Ishikawa (cell line): ENCODE results near the gene DOCK1.

Experiments
- CEBPB ChIP-seq: IDR thresholded peaks from 2 replicates; pipeline ENCODE4 v1.6.1; 2012
- CREB1 ChIP-seq: IDR thresholded peaks from 2 replicates; pipeline ENCODE4 v1.6.1; 2012; ENCODE audit warnings: low read depth
- EGR1 ChIP-seq: IDR thresholded peaks from 2 replicates; pipeline ENCODE4 v1.6.1; 2012
- EP300 ChIP-seq: IDR thresholded peaks from 2 replicates; pipeline ENCODE4 v1.6.1; 2012; ENCODE audit warnings: borderline replicate concordance
- FOXM1 ChIP-seq: IDR thresholded peaks from 2 replicates; pipeline ENCODE4 v1.6.1; 2012; ENCODE audit warnings: low read depth, borderline replicate concordance
- NFIC ChIP-seq: IDR thresholded peaks from 2 replicates; pipeline ENCODE4 v1.6.1; 2012
- RAD21 ChIP-seq: IDR thresholded peaks from 2 replicates; pipeline ENCODE4 v1.6.1; 2012; ENCODE audit warnings: low read depth
- TAF1 ChIP-seq: IDR thresholded peaks from 2 replicates; pipeline ENCODE4 v1.6.1; 2012; ENCODE audit warnings: low read depth, mild to moderate bottlenecking
- TCF12 ChIP-seq: IDR thresholded peaks from 2 replicates; pipeline ENCODE4 v1.6.1; 2012; ENCODE audit warnings: low read depth
- TEAD4 ChIP-seq: IDR thresholded peaks from 2 replicates; pipeline ENCODE4 v1.6.1; 2012
- YY1 ChIP-seq: IDR thresholded peaks from 2 replicates; pipeline ENCODE4 v1.6.1; 2012; ENCODE audit warnings: low read depth
- ZBTB7A ChIP-seq: IDR thresholded peaks from 2 replicates; pipeline ENCODE4 v1.6.1; 2012; ENCODE audit warnings: low read depth
- TF ChIP-seq, protein P1 (sequence below): IDR thresholded peaks from 2 replicates; pipeline ENCODE4 v1.6.1; 2012
- TF ChIP-seq, protein P2 (sequence below): IDR thresholded peaks from 2 replicates; pipeline ENCODE4 v1.6.1; 2012
- TF ChIP-seq, protein P3 (sequence below): IDR thresholded peaks from 2 replicates; pipeline ENCODE4 v1.6.1; 2012; ENCODE audit warnings: low read depth, mild to moderate bottlenecking

DOCK1 gene

DNA sequence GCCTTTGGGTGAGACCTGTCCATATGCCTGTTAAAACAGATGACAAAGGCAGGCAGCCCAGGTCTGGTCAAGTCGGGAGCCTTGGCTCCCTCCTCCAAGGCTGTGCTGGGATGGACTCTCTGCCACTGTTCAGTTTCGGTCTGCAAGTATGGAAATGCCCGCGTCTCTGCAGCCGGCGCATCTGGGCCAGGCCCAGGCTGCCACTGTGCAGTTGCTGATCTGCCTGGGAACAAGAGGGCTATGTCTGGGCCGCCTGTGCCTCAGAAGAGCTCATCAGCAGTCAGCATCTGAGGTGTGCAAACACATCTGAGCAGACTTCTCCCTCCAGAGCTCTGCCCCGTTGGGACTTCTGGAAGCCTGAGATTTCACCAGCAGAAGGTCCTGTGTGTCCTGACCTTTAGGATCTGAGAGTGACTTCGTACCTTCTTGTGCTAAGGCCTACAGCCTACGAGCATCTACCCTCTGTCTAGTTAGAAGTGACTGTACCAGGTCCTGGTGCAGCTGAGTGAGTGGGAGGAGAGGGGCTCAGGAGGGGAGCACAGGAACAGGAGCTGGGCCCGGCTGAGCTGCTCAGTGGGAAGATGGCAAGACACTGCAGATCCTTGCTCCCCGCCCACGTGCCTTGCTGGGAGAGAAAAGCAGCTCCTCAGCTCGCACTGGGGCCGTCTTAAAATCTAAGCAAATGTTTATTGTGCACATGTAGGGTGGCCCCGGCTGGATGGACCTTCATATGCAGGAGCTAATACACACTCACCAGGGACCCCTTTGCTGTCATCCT, 50.9 kb downstream of the DOCK1 start:
- TF ChIP-seq CEBPB = no peak
- TF ChIP-seq, protein P1, sequence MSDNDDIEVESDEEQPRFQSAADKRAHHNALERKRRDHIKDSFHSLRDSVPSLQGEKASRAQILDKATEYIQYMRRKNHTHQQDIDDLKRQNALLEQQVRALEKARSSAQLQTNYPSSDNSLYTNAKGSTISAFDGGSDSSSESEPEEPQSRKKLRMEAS = no peak
- TF ChIP-seq EP300 = no peak
- TF ChIP-seq TCF12 = no peak
- no peak for TF ChIP-seq YY1

DNA sequence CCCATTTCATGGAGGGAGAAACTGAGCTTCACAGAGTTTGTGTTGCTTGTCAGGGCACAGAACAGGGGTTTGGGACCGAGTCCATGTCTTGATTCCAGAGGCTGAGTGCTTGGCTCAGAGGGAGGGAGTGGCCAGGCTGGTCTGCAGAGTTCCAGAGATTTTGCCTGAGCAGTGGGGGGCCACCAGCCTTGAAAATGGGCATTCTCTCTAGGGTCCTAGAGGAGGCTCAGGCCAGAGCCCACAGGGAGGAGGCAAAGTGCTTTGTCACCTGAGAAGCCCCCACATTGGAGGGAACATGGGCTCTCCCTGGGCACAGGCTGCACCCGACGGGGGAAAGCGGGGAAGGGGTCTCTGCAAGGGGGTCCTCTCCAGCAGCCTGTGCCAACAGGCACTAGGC, 51.5 kb downstream of the DOCK1 start:
- TF ChIP-seq FOXM1 (no peak), RAD21 (no peak), TAF1 (no peak)

DNA sequence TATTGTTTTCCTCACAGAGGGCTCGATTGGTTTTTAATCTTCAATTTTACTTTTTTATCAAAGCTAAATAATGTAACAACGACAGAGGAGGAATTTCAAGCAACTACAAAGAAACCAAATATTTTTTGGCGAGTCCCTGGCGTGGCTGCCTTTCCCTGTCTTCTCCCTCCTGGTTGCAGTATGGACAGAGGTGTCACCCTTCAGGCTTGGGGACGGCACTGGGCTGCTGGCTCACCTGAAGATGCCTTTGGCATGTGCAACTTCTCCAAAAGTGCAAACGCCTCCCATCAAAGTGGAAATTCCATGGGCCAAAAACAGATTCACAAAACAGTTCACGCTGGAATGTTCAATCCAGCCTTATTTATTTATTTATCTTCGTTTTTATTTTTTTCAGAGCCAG, 51.9 kb downstream of the DOCK1 start:
- no peak for TF ChIP-seq CEBPB

DNA sequence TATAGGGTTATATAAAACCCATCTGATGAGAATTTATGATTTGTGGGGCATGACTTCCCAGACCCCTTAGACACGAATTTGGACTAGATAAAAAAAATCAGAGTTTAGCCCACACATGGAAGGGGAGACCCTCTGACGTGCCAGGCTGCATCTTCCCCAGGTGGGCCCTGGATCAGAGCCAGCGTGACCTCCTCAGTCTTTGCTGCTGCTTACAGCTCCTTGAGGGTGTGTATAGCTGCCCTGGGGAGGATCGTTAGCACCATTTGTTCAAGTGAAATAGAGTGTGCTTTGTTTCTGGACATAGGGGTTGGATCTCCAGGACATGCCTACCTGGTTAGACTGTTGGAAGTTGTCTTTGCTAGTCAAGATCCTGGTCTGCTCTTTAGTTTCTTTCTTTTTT, 54.2 kb downstream of the DOCK1 start:
- TF ChIP-seq TEAD4 (no peak), EP300 (no peak)
- TF ChIP-seq, protein P2, sequence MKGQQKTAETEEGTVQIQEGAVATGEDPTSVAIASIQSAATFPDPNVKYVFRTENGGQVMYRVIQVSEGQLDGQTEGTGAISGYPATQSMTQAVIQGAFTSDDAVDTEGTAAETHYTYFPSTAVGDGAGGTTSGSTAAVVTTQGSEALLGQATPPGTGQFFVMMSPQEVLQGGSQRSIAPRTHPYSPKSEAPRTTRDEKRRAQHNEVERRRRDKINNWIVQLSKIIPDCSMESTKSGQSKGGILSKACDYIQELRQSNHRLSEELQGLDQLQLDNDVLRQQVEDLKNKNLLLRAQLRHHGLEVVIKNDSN = no peak

DNA sequence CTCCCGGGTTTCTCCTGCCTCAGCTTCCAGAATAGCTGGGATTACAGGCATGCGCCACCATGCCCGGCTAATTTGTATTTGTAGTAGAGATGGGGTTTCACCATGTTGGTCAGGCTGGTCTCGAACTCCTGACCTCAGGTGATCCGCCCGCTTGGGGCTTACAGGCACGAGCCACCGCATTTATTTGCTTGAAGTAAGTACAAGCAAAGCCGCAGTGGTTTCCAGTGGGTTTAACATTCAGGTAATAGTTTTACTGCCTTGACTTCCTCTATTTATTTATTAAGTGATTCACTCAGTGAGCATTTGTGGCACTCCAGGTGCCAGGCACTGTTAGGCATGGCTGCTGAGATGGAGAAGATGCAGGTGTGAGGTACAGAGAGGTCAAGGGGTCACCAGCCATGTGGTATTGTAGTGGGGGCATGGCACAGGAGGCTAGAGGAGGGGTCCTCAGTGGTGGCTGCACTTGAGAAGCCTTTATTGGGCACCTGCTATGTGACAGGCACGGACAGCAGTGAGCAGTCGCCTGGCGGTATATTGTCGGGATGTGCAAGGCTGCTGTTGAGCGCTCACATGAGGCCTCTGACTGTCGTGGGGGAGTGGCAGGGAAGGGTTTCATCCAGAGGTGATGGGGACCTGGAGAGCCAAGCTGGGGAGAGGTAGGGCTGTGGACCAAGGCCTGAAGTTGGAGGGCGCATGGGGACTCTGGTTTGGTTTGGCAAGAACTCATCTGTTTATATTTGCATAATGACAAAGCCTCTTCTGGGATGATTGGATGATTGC, 54.9 kb downstream of the DOCK1 start:
- TF ChIP-seq TCF12 (no peak), EP300 (no peak), TAF1 (no peak), CREB1 (no peak), EGR1 (no peak)

DNA sequence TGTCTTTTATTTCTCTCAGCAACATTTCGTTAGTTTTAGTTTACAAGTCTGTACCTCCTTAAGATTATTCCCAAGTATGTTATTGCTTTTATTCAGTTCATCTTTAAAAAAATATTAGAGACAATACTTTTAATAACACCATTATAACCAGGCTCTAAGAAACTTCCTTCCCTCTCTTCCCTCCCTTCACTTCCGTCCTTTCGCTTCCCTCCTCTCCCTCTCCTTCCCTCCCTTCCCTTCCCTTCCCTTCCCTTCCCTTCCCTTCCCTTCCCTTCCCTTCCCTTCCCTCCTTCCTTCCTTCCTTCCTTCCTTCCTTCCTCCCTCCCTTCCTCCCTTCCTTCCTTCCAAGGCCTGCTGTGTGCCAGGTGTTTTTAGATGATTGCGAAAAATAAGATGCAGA, 58.1 kb downstream of the DOCK1 start:
- TF ChIP-seq ZBTB7A (no peak), EP300 (no peak), CEBPB (no peak), TAF1 (no peak), CREB1 (no peak), NFIC (no peak), TEAD4 (no peak), EGR1 (no peak), FOXM1 (no peak), RAD21 (no peak), YY1 (no peak), TCF12 (no peak)
- TF ChIP-seq, protein P1 = no peak
- TF ChIP-seq, protein P2 = no peak
- TF ChIP-seq, protein P3, sequence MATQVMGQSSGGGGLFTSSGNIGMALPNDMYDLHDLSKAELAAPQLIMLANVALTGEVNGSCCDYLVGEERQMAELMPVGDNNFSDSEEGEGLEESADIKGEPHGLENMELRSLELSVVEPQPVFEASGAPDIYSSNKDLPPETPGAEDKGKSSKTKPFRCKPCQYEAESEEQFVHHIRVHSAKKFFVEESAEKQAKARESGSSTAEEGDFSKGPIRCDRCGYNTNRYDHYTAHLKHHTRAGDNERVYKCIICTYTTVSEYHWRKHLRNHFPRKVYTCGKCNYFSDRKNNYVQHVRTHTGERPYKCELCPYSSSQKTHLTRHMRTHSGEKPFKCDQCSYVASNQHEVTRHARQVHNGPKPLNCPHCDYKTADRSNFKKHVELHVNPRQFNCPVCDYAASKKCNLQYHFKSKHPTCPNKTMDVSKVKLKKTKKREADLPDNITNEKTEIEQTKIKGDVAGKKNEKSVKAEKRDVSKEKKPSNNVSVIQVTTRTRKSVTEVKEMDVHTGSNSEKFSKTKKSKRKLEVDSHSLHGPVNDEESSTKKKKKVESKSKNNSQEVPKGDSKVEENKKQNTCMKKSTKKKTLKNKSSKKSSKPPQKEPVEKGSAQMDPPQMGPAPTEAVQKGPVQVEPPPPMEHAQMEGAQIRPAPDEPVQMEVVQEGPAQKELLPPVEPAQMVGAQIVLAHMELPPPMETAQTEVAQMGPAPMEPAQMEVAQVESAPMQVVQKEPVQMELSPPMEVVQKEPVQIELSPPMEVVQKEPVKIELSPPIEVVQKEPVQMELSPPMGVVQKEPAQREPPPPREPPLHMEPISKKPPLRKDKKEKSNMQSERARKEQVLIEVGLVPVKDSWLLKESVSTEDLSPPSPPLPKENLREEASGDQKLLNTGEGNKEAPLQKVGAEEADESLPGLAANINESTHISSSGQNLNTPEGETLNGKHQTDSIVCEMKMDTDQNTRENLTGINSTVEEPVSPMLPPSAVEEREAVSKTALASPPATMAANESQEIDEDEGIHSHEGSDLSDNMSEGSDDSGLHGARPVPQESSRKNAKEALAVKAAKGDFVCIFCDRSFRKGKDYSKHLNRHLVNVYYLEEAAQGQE = no peak

DNA sequence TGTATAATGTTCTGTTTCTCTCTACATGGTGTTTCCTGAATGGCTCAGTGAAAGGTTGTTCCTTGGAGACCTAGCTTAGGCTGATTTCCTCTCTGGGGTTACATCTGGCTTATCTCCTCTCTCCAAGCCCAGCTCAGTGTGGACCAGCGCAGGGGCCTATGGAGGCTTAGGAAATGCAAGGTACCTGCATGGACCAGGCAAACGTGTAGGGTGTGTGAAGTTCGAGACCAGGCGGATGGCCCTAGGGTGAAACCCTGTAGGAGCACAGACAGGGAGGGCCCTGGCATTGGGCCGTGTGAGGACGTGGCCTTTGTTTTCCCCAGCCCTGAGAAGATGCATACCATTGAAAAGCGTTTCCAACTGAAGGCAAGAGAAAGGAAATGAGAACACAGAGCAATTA, 59.0 kb downstream of the DOCK1 start:
- TF ChIP-seq EGR1 (no peak), EP300 (no peak), TAF1 (no peak), NFIC (no peak)
- TF ChIP-seq, protein P1 = no peak
- TF ChIP-seq, protein P2 = no peak

DNA sequence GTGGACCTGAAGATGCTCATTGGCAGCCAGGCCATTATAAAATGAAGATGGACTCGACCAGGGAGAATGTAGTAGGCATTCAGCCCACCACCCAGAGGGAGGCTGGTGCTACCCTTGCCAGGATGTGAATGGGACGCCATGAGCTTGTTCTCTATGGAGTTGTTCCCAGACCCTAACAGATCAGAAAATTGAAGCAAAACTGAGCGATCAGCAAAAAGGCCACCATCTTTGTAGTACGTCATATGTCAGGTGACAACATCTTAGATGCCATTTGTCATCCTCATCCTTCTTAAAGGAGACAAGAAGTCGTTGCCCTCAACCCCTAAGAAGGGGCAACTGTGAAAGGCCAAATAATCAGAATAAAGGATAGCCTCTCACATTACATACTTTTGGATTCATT, 61.7 kb downstream of the DOCK1 start:
- TF ChIP-seq, protein P2 = no peak
- TF ChIP-seq TCF12 (no peak), TAF1 (no peak), NFIC (no peak), FOXM1 (no peak), TEAD4 (no peak), EGR1 (no peak), YY1 (no peak)
- TF ChIP-seq, protein P1 = no peak
